ENCODE measurements around the gene NCBP2L.

DNA sequence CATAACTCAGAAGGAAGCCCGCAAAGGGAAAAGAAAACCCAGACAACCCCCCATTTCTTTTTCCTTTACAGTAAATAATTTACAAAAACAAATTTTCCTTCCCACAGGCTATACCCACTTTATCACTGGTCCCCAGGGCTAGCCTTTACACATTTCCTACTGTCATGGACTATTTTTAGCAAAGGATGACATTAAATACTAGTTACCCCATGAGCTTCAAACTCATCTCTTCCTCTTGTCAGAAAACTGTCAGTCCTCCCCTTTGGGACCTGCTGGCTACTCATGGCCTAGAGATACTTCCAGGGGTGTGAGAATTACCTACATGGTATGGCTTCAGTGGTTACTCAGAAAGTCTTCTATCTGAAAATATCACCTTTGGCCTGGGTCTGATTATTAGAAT lies 13.9 kb upstream of the NCBP2L start:
- no peak for TF ChIP-seq POLR2A (IDR thresholded peaks at IDR 0.05; ENCODE audit: low read depth, low read length)
- no peak for TF ChIP-seq POLR2AphosphoS5 (IDR thresholded peaks at IDR 0.05; ENCODE audit: low read depth, low read length)
- TF ChIP-seq SPI1 (IDR thresholded peaks at IDR 0.05; ENCODE audit: low read depth, low read length): no peak
